HG03432 (cell line): Measurements from ENCODE around the gene TGM4.

Experiments used
- ATAC-seq: cut with Tn5 transposase; IDR thresholded peaks from one replicate; pipeline ENCODE4 v1.9.1; 2021; ENCODE audit warnings: mild to moderate bottlenecking, moderate library complexity; ENCODE audit not compliant: unreplicated experiment

The TGM4 gene

GRCh38 chr3:44913868-44914468, 39.6 kb downstream of the TGM4 start:
- no peak for ATAC-seq

GRCh38 chr3:44914936-44915335, 40.5 kb downstream of the TGM4 start:
- ATAC-seq = no peak

GRCh38 chr3:44915702-44916438, 41.5 kb downstream of the TGM4 start:
- no peak for ATAC-seq

- no peak for ATAC-seq
Measured at GRCh38 chr3:44918087-44918486, 43.7 kb downstream of the TGM4 start.

GRCh38 chr3:44918581-44918980, 44.2 kb downstream of the TGM4 start:
- no peak for ATAC-seq

- no peak for ATAC-seq
Measured at GRCh38 chr3:44920081-44920480, 45.7 kb downstream of the TGM4 start.

GRCh38 chr3:44923632-44924456, 49.4 kb downstream of the TGM4 start:
- ATAC-seq = no peak

- no peak for ATAC-seq
Measured at GRCh38 chr3:44924457-44925084, 50.2 kb downstream of the TGM4 start.

- no peak for ATAC-seq
Measured at GRCh38 chr3:44926172-44926571, 51.8 kb downstream of the TGM4 start.

- no peak for ATAC-seq
Measured at GRCh38 chr3:44926921-44927320, 52.5 kb downstream of the TGM4 start.

- no peak for ATAC-seq
Measured at GRCh38 chr3:44927371-44927770, 53.0 kb downstream of the TGM4 start.

GRCh38 chr3:44929782-44930181, 55.4 kb downstream of the TGM4 start:
- ATAC-seq = no peak

GRCh38 chr3:44930911-44931310, 56.5 kb downstream of the TGM4 start:
- ATAC-seq = no peak

GRCh38 chr3:44931791-44932190, 57.4 kb downstream of the TGM4 start:
- ATAC-seq = no peak

- ATAC-seq = no peak
Measured at GRCh38 chr3:44932271-44932670, 57.9 kb downstream of the TGM4 start.

- no peak for ATAC-seq
Measured at GRCh38 chr3:44932986-44933944, 58.9 kb downstream of the TGM4 start.

GRCh38 chr3:44939581-44940036, 65.2 kb downstream of the TGM4 start:
- no peak for ATAC-seq

- no peak for ATAC-seq
Measured at GRCh38 chr3:44942202-44942921, 68.0 kb downstream of the TGM4 start.

GRCh38 chr3:44948239-44948638, 73.8 kb downstream of the TGM4 start:
- no peak for ATAC-seq
